K562 (cell line): ENCODE data around the gene ADM2. TPM values are rescaled to one million over a fixed set of nuclear protein-coding genes. Genes with fewer than 3 reads are reported as not detected.

ENCODE experiments used
- ARID3A ChIP-seq: IDR thresholded peaks from 2 replicates; pipeline ENCODE4 v1.6.1; 2012; ENCODE audit warnings: low read depth, low read length, improper control_type of control experiment, borderline replicate concordance
- ARID3B ChIP-seq: fragments of 250-450 bp; sonication (Bioruptor Pico); IDR thresholded peaks from 2 replicates; pipeline ENCODE4 v1.4.0; 2020; ENCODE audit warnings: borderline replicate concordance
- CBX2 ChIP-seq: fragments of 200-600 bp; sonication (generic); IDR thresholded peaks from one replicate; pipeline ENCODE4 v1.6.1; 2012; ENCODE audit warnings: mild to moderate bottlenecking, low read length, inconsistent platforms; ENCODE audit not compliant: insufficient read depth, poor library complexity, severe bottlenecking
- CEBPZ ChIP-seq: fragments of 150-350 bp; IDR thresholded peaks from 2 replicates; pipeline ENCODE4 v1.6.1; 2014; ENCODE audit warnings: low read depth, mild to moderate bottlenecking, low read length, borderline replicate concordance
- IRF9 ChIP-seq: fragments of 450-650 bp; IDR thresholded peaks from 2 replicates; pipeline ENCODE4 v1.6.1; 2016; ENCODE audit warnings: missing biosample characterization, missing genetic modification characterization
- KAT7 ChIP-seq: sonication (generic); formaldehyde crosslinking; IDR thresholded peaks from 2 replicates; pipeline ENCODE4 v1.8.0; 2022; ENCODE audit warnings: missing genetic modification reagents, mild to moderate bottlenecking, borderline replicate concordance
- MCM7 ChIP-seq, 2 experiments: fragments of 450-650 bp; IDR thresholded peaks; 2 replicates each; pipeline ENCODE4 v1.6.1; 2016 to 2018
- MECOM ChIP-seq: fragments of 250-450 bp; sonication (Bioruptor Pico); IDR thresholded peaks from 2 replicates; pipeline ENCODE4 v1.8.0; 2022; ENCODE audit warnings: inconsistent platforms
- PHB ChIP-seq: fragments of 250-450 bp; sonication (Bioruptor Pico); IDR thresholded peaks from 2 replicates; pipeline ENCODE4 v1.5.0; 2021
- PYGO2 ChIP-seq: fragments of 450-650 bp; IDR thresholded peaks from 2 replicates; pipeline ENCODE4 v1.6.1; 2016; ENCODE audit warnings: mild to moderate bottlenecking, missing genetic modification characterization, moderate library complexity, missing compliant biosample characterization
- RBM25 ChIP-seq: fragments of 200-400 bp; formaldehyde crosslinking; IDR thresholded peaks from 2 replicates; pipeline ENCODE4 v1.6.1; 2018; ENCODE audit warnings: low read length, low read depth, moderate library complexity; ENCODE audit not compliant: severe bottlenecking
- TARDBP ChIP-seq: fragments of 450-650 bp; IDR thresholded peaks from 2 replicates; pipeline ENCODE4 v1.6.1; 2016
- ZFP91 ChIP-seq: sonication (generic); formaldehyde crosslinking; IDR thresholded peaks from 2 replicates; pipeline ENCODE4 v1.8.0; 2022; ENCODE audit warnings: mild to moderate bottlenecking, missing genetic modification reagents
- ZNF398 ChIP-seq: fragments of 250-450 bp; sonication (Bioruptor Pico); IDR thresholded peaks from 2 replicates; pipeline ENCODE4 v1.8.0; 2021; ENCODE audit warnings: moderate library complexity, mild to moderate bottlenecking, inconsistent platforms
- ZNF408 ChIP-seq: fragments of 250-450 bp; sonication (Bioruptor Pico); IDR thresholded peaks from 2 replicates; pipeline ENCODE4 v1.4.0; 2020; ENCODE audit warnings: low read depth, mild to moderate bottlenecking, moderate library complexity
- polyA plus RNA-seq, 8 experiments: library from polyadenylated mRNA; depleted of rRNA in 4 of 8; stranded (reverse) in 5 of 8; unstranded in 3 of 8; fragments of >200 nt; fragmentation: Nextera tagmentation in 2 of 8; fragmentation: Illumina TruSeq in 1 of 8; extraction: Ambion mirVana in 2 of 8; extraction: Trizol in 1 of 8; gene quantifications; 2 replicates each; pipeline versions ENCODE4 v1.2.1 to v1.2.3, GENCODE V29; 2011 to 2014; ENCODE audit warnings: inconsistent platforms in 1 of 8, missing spikeins in 1 of 8
- total RNA-seq, 7 experiments: library from RNA; depleted of rRNA in 6 of 7; stranded (reverse); fragments of >200 nt in 6 of 7; fragmentation: Illumina TruSeq in 2 of 7; extraction: Trizol in 2 of 7; gene quantifications; 2 replicates each; pipeline versions ENCODE4 v1.2.1 to v1.2.3, GENCODE V29; 2011 to 2021; ENCODE audit warnings: low replicate concordance in 1 of 7

ADM2 gene
- total and polyA plus RNA-seq, 9 of the 15 experiments (the other 6 are each of a cell fraction or from before 2014, with no cell fraction given), result 0.11 to 5.1 (median 0.38) TPM

GRCh38 chr22:50525104-50525857, 43.9 kb downstream of the ADM2 start, which contains the start of gene SCO2 (continued):
- no peak for TF ChIP-seq CEBPZ
- no peak for TF ChIP-seq MCM7 (IDR thresholded peaks at IDR 0.05)
- TF ChIP-seq ARID3A, result no peak
- no peak for TF ChIP-seq ZNF408 (CRISPR knock-in tag)
- TF ChIP-seq KAT7 (CRISPR knock-in tag), result 0 out of 2 replicates have a peak, but pooled peaks have one; percentile 25
- TF ChIP-seq ZFP91 (CRISPR knock-in tag), result no peak
- no peak for TF ChIP-seq CBX2
- no peak for TF ChIP-seq TARDBP
- no peak for TF ChIP-seq ZNF398 (CRISPR knock-in tag)
- TF ChIP-seq PYGO2 (tag), result no peak
- no peak for TF ChIP-seq RBM25
- no peak for TF ChIP-seq IRF9 (tag)
- no peak for TF ChIP-seq MECOM (CRISPR knock-in tag)
- TF ChIP-seq ARID3B (CRISPR knock-in tag), result no peak
- 0 out of 2 replicates have a peak, but pooled peaks have one; percentile 17 for TF ChIP-seq PHB (CRISPR knock-in tag)
